ENCODE results near the gene ST7. TPM values are rescaled to one million over a fixed set of nuclear protein-coding genes. Genes with fewer than 3 reads are reported as not detected.

ST7 gene
- total RNA-seq, 2 experiments from 2014 or later: 4.9 to 5.4 TPM

DNA sequence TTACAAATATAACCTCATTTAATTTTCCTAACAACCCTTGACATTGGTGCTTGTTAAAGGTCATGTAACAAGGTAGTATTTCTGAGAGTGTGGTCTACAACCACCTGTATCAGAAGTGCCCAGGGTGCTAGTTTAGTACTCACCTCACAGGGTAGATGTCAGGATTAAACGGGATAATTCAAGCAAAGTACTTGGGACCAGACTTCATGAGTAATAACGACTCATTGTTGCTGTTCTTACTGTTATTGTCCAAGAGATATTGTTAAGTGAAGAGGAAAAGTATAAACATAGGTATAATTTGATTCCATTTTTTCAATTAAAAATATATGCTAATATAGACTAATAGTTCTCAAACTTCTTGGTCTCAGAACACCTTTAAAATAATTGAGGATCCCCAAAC, 190.3 kb downstream of the ST7 start:
- no peaks in the 10 kb centered on the region for H3K4me1 ChIP-seq (ENCODE audit: insufficient read depth, low read length)
- H3K4me1 Mint-ChIP-seq (ENCODE audit: low read depth): no peaks in the 10 kb centered on the region
- intact Hi-C loops (cut with DNase I, micrococcal nuclease): no loop called here
- H3K27me3 Mint-ChIP-seq: no peaks in the 10 kb centered on the region
- no peak overlapping the region for H3K4me3 Mint-ChIP-seq
- no peaks in the 10 kb centered on the region for H3K9me3 Mint-ChIP-seq
- no peaks in the 10 kb centered on the region for H3K36me3 ChIP-seq (ENCODE audit: insufficient read depth, low read length)
- H3K27ac ChIP-seq (ENCODE audit: low read depth in 1 of 2, low read length in 2 of 2): no peak overlapping the region
- ChIA-PET POLR2A (no interaction called here), CTCF (no interaction called here)
- ATAC-seq (ENCODE audit: poor library complexity) (no peak), DNase-seq (no peak)
- H3K36me3 Mint-ChIP-seq (ENCODE audit: low read depth): no peaks in the 10 kb centered on the region
- H3K4me3 ChIP-seq (ENCODE audit: low read length): no peak overlapping the region
- no peaks in the 10 kb centered on the region for H3K27me3 ChIP-seq (ENCODE audit: control insufficient read depth in 1 of 2, insufficient read depth in 2 of 2, low read length in 2 of 2)
- TF ChIP-seq, protein P1, sequence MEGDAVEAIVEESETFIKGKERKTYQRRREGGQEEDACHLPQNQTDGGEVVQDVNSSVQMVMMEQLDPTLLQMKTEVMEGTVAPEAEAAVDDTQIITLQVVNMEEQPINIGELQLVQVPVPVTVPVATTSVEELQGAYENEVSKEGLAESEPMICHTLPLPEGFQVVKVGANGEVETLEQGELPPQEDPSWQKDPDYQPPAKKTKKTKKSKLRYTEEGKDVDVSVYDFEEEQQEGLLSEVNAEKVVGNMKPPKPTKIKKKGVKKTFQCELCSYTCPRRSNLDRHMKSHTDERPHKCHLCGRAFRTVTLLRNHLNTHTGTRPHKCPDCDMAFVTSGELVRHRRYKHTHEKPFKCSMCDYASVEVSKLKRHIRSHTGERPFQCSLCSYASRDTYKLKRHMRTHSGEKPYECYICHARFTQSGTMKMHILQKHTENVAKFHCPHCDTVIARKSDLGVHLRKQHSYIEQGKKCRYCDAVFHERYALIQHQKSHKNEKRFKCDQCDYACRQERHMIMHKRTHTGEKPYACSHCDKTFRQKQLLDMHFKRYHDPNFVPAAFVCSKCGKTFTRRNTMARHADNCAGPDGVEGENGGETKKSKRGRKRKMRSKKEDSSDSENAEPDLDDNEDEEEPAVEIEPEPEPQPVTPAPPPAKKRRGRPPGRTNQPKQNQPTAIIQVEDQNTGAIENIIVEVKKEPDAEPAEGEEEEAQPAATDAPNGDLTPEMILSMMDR (IDR thresholded peaks at IDR 0.05): no peak
- no peak overlapping the region for H3K27ac Mint-ChIP-seq
- H3K9me3 ChIP-seq (ENCODE audit: control insufficient read depth in 1 of 2, insufficient read depth in 1 of 2, low read length in 2 of 2): no peaks in the 10 kb centered on the region

DNA sequence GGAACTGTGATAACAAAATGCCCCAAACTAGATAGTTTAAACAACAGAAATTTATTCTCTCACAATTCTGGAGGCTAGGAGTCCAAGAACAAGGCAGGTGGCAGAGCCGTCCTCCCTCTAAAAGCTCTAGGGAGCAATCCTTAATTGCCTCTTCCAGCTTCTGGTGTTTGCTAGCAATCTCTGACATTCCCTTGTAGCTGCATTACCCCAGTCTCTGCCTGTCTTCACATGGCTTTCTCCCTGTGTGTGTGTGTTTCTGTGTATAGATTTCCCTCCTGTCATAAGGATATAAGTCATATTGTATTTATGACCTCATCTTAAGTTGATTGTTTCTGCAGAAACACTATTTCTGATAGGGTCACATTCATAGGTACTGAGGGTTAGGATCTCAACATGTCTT, 192.0 kb downstream of the ST7 start:
- intact Hi-C loops (cut with DNase I, micrococcal nuclease): no loop called here
- Mint-ChIP-seq H3K36me3 (ENCODE audit: low read depth) (no peaks in the 10 kb centered on the region), H3K9me3 (no peaks in the 10 kb centered on the region), H3K27ac (no peak overlapping the region), H3K4me3 (no peak overlapping the region), H3K4me1 (ENCODE audit: low read depth) (no peaks in the 10 kb centered on the region), H3K27me3 (no peaks in the 10 kb centered on the region)
- H3K9me3 ChIP-seq (ENCODE audit: control insufficient read depth in 1 of 2, insufficient read depth in 1 of 2, low read length in 2 of 2): no peaks in the 10 kb centered on the region
- no peak overlapping the region for H3K4me3 ChIP-seq (ENCODE audit: low read length)
- TF ChIP-seq, protein P1 (IDR thresholded peaks at IDR 0.05): no peak
- no peaks in the 10 kb centered on the region for H3K4me1 ChIP-seq (ENCODE audit: insufficient read depth, low read length)
- no peak for ATAC-seq (ENCODE audit: poor library complexity)
- no peak overlapping the region for H3K27ac ChIP-seq (ENCODE audit: low read depth in 1 of 2, low read length in 2 of 2)
- no peak for DNase-seq
- H3K36me3 ChIP-seq (ENCODE audit: insufficient read depth, low read length): no peaks in the 10 kb centered on the region
- POLR2A ChIA-PET: no interaction called here
- no peaks in the 10 kb centered on the region for H3K27me3 ChIP-seq (ENCODE audit: control insufficient read depth in 1 of 2, insufficient read depth in 2 of 2, low read length in 2 of 2)
- CTCF ChIA-PET: interaction anchor here (0.5 to 1.5 kb wide), 2 partner anchors 10 to 150 kb away, joined by 3 read pairs; no protein-coding TSS in a partner anchor

DNA sequence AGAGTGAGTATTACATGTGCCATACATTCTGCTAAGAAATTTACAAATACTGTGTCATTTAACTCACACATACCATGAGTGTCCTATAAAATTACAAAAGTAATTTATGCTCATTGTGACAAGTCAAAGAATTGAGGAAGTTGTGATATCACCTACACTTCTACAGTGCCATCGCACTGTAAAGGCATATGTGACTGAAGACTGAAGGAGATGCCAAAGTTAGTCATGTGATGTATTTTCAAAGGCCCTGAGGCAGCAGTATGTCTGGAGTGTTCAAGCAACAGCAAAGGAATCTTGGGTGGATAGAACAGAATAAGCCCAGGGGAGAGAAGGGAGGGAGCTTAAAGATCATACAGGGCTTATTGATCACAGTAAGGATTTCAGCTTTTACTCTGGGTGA, 192.8 kb downstream of the ST7 start:
- no peak overlapping the region for H3K4me3 Mint-ChIP-seq
- Histone ChIP-seq H3K36me3 (ENCODE audit: insufficient read depth, low read length) (no peaks in the 10 kb centered on the region), H3K4me3 (ENCODE audit: low read length) (no peak overlapping the region), H3K27ac (ENCODE audit: low read depth in 1 of 2, low read length in 2 of 2) (no peak overlapping the region), H3K27me3 (ENCODE audit: control insufficient read depth in 1 of 2, insufficient read depth in 2 of 2, low read length in 2 of 2) (no peaks in the 10 kb centered on the region), H3K9me3 (ENCODE audit: control insufficient read depth in 1 of 2, insufficient read depth in 1 of 2, low read length in 2 of 2) (no peaks in the 10 kb centered on the region), H3K4me1 (ENCODE audit: insufficient read depth, low read length) (no peaks in the 10 kb centered on the region)
- ATAC-seq (ENCODE audit: poor library complexity): no peak
- no peak overlapping the region for H3K27ac Mint-ChIP-seq
- no peaks in the 10 kb centered on the region for H3K9me3 Mint-ChIP-seq
- POLR2A ChIA-PET: no interaction called here
- intact Hi-C loops (cut with DNase I, micrococcal nuclease): no loop called here
- H3K27me3 Mint-ChIP-seq: no peaks in the 10 kb centered on the region
- CTCF ChIA-PET: no interaction called here
- H3K36me3 Mint-ChIP-seq (ENCODE audit: low read depth): no peaks in the 10 kb centered on the region
- H3K4me1 Mint-ChIP-seq (ENCODE audit: low read depth): no peaks in the 10 kb centered on the region
- DNase-seq: no peak
- TF ChIP-seq, protein P1 (IDR thresholded peaks at IDR 0.05): no peak
